ENCODE data around the gene TWIST2. TPM values are rescaled to one million over a fixed set of nuclear protein-coding genes. Genes with fewer than 3 reads are reported as not detected.

TWIST2 gene
- total RNA-seq, 1 experiment from 2014 or later, result 33.3 TPM

DNA sequence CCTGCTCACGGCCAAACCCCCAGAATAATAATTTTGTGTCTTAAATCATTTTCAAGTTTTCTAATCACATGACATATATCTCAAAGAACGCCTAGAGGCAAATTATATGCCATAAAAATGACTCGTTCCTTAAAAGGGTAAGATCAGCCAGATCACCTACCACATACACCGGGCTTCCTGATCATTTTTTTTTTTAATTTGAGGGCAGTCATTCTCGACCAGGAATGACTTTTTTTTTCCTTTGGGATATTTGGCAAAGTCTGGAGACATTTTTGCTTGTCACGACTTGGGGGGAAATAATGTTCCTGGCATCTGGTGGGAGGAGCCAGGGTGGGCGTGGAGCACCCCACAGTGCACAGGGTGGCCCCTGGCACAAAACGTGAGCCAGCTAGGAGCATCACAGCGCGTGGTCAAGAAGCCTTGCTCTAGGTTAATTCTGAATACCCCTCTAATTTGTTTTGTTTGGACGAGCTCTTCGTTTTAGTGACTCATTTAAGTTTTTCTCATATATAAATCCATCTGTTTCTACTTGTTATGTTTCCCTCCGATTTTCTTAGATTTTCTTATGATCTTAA lies 94.9 kb downstream of the TWIST2 start:
- in situ Hi-C loops (cut with HindIII; ENCODE audit: low sequenced_read_pairs), result no loop called here
- DNase-seq (ENCODE audit: low spot score), result no peak

DNA sequence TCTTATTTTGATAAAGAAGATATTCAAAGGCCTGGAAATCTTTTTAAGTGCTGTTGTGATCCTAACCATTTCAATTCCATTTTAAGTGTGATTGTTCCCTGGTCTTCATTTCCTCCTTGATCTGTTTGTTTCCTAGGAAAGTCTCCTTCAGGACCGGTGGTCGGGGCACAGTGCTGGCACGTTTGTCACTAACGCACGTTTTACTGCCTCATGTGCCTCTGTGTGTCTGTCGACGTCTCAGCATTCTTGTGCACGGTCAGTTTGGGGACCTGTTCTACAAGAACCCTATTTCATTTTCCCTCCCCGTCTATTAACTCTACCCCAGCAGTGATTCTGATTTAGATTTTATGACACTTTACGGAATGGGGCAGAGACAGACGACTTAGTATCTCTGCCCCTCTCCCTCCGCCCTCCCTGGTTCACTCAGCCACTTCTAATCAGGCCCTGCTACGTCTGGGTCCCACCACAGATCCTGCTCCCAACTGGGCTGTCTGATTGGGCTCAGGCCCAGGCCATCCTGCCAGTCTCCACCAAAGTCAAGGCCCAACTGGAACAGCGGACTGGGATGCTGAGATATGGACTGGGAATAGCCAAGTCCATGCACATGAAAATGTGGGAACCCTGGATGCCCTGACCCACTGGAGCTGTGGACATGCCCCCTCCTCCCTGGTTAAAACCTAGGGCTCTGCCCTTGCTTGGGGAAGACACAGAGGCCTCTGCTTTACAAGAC lies 95.6 kb downstream of the TWIST2 start:
- no peak for DNase-seq (ENCODE audit: low spot score)
- in situ Hi-C loops (cut with HindIII; ENCODE audit: low sequenced_read_pairs), result no loop called here

DNA sequence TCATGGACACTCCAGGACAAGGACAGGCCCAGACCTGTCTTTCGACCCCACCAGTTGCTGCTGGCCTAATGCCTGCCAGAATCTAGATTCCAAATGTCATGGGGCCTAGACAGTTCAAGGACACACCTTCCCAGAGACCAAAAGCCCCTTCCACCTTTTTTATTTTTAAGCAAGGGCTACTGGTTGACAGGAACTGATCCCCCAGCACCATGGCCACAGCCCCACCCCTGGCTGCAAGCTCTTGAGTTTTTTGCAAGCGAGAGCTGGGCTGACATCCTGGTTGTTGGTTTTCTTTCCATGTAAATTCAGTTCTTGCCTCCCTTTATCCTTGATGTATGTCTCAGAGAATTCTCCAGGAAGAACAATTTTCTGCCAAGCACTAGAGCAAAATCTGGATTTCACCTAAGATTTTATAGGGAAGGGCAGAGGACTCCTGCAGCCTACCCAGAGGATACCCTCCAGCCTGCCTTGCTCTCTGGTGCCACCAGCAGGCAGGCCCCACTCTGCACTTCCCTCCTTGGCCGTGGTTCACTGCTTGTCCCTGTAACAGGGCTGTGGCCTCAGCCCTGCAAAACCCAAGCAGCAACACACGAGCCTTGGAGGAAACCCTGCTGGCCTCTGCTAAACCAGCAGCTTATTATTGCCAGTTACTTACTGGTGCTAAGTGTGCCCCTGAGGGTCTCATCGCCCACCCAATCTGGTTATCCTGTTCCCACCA lies 97.7 kb downstream of the TWIST2 start:
- DNase-seq (ENCODE audit: low spot score), result peak; percentile 10
- in situ Hi-C loops (cut with HindIII; ENCODE audit: low sequenced_read_pairs), result no loop called here

DNA sequence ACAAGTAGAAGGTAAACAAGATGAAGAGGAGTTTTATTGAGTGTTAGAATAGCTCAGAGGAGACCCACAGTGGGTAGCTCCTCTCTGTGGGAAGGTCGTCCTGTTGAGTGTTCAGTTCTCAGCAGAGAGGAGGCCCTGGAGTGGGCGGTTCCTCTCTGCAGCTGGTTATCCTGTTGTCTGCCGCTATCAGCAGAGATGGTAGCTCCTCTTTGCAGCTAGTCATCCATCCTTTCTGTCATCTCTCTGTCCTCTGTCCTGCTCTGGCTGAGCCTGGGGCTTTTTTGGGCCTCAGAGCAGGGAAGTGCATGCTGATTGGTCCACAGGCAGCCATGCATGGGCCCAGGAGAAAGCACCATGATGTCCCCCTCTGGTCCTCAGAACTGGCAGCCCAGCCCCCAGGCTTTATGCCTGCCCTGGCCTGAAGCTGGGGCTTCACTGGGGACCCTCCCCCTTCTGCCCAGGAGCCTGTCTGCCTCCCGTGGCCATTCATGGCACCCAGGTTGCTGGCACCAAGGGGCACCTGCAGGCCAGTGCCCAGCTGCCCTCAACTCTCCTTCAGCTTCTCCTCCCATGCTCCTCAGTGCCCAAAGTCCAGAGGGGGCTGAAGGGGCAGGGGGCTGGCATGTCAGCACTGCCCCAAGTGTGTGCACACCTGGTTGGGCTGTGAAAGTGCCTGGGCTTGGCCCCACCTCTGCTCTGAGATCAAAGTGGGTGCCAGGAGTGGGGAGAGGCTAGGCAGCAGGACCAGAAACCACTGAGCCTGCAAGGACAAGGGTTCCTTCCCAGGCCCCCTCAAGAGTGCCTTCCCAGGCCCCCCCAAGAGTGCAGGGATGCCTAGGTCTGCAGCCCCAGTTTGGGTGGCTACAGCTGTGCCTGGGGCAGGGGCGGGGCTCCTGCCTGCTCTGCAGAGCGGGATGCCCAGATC lies 98.7 kb downstream of the TWIST2 start:
- in situ Hi-C loops (cut with HindIII; ENCODE audit: low sequenced_read_pairs), result no loop called here

DNA sequence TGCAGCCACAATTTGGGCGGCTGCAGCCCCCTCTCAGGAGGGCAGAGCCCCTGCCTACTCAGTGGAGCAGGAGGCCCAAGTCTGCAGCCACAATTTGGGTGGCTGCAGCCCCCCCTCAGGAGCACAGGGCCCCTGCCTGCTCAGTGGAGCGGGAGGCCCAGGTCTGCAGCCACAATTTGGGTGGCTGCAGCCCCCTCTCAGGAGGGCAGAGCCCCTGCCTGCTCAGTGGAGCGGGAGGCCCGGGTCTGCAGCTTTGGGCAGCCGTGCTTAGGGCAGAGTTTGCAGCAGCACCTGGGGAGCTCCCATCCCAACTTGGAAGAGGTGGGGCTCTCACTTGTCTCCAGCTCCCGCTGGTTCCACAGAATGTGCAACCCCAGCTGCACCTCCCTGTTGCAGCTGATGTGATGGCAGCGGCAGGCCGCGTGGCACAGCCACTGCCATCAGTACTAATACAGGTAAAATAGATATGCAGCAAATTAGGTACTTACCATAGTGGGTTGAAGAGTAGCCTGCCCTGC lies 99.4 kb downstream of the TWIST2 start:
- no peak for DNase-seq (ENCODE audit: low spot score)
- in situ Hi-C loops (cut with HindIII; ENCODE audit: low sequenced_read_pairs), result no loop called here

More for the DNA sequence above, 98.7 kb downstream of the TWIST2 start:
- DNase-seq (ENCODE audit: low spot score), result no peak

DNA sequence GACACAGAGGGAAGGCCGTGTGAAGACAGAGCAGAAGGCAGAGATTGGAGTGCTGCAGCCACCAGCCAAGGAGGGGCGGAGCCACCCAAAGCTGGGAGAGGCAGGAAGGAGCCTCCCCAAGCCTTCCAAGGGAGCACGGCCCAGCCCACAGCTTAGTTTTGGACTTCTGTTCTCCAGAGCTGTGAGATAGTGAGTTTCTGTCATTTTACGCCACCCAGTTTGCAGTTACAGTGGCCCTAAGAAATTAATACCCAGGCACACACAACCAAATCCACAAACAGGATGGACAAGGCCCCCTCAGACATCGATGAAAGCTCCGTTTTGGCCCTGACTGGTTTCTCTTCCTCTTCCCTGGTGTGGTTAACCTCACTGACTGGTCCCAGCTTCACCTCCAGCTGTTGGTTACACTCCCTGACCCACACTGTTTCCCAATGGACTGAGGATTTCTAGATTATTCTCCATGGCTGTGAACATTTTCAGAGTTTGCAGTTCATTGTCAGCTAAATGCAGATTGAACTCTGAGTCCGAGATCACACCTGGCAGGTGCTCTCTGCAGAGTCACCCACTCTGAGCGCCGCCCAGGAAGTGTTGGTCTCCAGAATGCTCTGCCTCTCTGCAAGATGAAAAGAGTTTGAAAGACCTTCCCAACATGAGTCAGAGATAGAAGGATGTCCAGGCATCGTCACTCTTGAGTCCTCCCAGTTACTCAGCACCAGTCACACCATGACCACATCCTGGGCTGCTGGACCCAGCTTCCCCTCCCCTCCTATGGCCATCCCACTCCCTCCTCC lies 100.2 kb downstream of the TWIST2 start:
- in situ Hi-C loops (cut with HindIII; ENCODE audit: low sequenced_read_pairs), result no loop called here
- no peak for DNase-seq (ENCODE audit: low spot score)

DNA sequence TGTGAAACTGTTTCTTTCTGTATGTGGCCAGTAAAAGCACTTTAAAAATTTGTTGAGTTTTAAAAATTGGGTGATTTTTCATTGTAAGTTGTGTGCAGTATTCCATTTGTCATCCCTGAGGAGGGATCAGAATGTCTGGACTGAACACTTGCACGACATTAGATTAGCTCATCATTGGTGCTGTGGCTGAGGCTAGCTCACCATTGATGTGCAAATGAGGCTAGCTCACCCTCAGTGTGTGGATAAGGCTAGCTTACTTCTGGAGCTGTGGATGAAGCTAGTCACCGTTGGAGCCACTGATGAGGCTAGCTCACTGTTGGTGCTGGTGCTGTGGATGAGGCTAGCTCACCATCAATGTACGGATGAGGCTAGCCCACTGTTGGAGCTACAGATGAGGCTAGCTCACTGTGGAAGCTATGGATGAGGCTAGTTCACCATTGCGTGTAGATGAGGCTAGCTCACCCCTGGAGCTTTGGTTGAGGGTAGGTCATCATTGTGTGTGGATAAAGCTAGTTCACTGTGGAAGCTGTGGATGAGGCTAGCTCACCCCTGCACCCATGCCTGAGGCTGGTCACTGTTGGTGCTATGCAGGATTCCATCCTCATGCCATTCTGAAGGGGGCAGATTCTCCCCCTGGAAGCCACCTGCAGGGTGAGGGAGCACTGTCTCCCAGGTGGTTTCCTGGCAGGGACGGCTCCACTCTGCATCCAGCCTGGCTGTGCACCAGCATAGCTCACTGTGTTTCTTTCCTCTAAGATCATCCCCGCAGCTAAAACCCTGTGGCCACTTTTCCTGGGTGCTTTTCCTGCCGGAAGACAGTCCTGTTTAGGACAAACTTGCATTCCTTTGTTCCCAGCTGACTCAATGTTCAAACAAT lies 101.1 kb downstream of the TWIST2 start:
- in situ Hi-C loops (cut with HindIII; ENCODE audit: low sequenced_read_pairs), result no loop called here
- DNase-seq (ENCODE audit: low spot score), result no peak

DNA sequence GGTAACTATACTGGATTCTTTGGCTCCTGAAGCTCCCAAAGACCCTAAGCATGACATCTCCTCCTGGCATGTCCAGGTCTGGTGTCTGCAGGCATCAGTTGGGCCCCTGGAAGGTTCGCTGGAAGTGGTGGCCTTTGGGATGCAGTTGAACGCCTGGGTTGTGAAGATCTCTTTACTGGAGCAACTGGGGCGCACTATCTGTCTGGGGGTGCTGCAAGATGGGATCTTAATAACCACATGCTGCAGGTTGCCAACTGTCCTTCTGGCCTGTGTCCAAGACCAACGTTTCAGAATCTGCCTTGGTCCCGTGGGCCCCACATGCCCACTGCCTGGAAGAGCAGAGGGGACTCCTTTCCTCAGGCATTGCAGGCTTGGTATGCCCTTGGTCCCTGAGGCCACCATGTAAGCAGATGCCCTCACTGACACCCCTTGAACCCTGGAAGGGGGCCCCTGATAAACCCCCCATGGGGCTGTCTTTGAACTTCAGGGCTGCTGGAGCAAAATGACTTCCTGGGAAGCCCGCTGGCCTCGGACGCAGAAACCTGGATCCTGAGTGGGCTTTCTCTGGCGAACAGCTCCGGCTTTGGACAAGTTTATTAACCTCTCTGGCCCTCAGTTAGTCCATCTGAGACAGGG lies 101.9 kb downstream of the TWIST2 start:
- in situ Hi-C loops (cut with HindIII; ENCODE audit: low sequenced_read_pairs), result no loop called here
- DNase-seq (ENCODE audit: low spot score), result no peak

DNA sequence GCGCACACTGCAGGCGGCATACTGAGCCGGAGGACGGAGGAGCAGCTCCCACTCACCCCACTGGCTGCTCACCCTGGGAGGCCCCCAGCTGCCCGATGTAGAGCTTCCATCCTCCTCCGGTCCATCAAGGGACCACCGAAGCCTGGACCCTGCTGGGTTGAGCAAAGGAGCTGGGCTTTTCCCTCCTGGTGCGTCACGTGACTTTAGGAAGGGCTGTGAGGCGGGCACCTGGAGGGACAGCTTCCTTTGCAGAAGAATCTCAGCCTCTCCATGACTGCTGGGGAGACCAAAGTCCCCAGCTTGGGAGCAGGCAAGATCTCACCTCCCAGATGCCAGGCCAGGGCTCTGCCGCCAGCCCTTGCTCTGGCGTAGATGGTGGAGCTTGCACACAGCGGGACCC lies 102.7 kb downstream of the TWIST2 start:
- in situ Hi-C loops (cut with HindIII; ENCODE audit: low sequenced_read_pairs), result no loop called here
- DNase-seq (ENCODE audit: low spot score), result no peak

DNA sequence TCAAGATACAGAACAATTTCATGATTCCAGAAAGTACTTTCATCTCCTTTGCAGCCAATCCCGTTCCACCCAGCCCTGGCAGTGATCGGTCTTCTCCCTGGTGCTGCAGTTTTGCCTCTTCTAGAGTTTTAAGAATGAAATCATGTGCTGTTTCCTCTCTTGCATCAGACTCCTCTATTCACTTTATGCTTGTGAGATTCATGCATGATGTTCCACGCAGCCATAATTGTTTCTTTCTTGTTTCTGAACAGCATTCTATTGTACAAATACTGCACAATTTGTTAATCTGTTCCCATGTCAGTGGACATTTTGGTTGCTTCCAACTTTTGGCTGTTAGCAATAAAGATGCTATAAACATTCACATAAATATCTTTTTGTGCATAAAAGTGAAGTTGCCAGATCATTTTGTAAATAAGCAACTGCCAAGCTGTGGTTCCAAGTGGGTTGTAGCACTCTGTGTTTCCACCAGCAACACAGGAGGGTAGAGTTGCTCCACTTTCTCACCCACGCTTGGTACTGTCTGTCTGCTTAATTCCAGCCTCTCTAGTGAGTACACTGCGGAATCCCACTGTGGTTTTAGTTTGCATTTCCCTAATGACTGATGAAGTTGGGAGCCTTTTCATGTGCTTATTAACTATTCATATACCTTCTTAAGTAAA lies 104.5 kb downstream of the TWIST2 start:
- DNase-seq (ENCODE audit: low spot score), result no peak

DNA sequence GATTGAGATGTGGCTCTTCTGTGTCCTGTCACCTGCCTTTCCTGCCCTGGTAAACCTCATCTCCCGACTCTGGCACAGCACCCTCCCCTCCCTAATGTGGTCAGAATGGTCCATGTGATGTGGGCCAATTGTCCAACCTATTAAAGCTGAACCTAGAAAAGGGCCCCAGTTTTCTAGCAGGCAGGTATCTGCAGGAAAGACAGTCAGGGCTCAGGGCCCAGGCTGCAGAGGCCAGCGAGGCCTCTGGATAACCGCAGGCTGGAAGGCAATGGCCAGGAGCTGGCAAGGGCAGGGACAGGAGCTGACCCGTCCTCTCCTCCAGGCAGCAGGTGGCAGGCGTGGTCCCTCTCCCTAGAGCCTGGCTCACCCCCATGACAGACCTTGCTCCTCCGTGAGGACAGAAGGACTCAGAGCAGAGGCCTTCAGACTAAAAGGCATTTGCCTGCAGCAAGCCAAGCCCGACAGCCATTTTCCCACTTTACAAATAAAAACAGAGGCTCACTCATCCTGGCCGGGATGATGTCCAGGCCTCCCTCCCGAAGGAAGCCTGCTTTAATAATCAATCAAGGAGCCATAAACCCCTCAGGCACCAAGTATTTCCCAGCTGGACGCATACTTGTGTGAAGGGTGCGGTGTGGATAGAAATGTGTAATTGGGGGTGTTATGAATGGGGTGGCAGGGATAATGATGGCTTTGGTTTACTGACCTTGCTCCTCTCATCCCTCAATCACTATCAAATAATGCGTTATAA lies 107.1 kb downstream of the TWIST2 start:
- no peak for DNase-seq (ENCODE audit: low spot score)
- in situ Hi-C loops (cut with HindIII; ENCODE audit: low sequenced_read_pairs), result no loop called here

More for the DNA sequence above, 104.5 kb downstream of the TWIST2 start:
- in situ Hi-C loops (cut with HindIII; ENCODE audit: low sequenced_read_pairs), result no loop called here

DNA sequence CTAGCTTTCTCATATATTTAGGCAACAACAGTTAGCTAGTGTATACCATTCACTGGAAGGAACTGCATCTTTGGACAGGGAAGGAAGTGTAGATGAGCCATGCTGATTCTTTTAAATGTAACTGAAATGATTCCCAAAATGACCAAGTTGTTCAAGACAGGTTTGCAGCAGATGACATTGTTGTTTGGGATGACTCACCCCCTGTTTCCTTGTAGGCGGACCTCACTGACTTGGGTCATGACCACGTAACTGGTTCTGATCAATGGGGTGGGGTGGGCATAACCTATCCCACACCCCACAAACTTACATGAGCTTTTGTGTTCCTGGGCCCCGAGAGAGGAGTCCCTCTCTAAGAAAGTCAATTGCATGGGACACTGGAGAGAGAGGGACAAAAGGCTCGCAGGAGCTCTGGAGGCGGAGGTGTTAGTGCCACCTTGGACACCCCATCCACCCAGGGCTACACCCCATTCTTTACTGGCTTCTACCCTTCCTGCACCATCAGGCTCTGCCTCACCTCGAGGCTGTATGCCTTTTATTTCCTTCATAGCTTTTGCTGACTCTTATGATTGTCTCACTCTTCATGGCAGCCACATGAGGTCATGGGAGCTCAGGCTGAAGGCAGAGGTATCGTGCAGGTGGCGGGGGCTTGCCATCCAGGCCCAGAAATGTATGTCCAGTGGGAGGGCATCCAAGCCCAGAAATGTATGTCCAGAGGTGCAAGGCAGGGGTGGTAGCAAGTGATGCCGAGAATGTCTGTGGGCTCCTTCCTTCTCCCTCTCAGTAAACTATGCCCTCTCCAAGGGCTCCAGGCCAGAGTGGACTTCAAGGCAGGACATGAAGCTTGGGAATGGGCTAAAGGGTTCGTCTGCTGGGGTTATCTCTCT lies 108.0 kb downstream of the TWIST2 start:
- no peak for DNase-seq (ENCODE audit: low spot score)
- in situ Hi-C loops (cut with HindIII; ENCODE audit: low sequenced_read_pairs), result no loop called here

DNA sequence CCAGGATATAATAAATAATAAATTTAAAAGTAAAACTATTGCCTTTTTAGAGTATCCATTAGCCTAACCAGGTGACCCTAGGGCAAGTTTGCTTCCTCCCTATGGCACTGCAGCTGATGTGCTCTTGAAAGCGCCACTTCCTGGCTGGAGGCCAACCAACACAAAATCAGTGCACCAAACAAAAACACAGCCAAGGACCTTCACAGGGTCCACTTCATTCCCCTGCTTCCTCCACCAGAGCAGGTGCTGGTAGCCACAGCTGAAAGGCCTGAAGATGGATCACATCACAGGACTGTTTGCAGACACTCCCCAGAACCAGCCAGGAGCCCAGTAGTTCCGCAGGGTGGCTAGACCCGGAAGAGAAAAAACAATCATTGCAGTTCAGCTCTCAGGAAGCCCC lies 108.8 kb downstream of the TWIST2 start:
- in situ Hi-C loops (cut with HindIII; ENCODE audit: low sequenced_read_pairs), result no loop called here
- DNase-seq (ENCODE audit: low spot score), result no peak
